GM18505 (cell line): Measurements from ENCODE around the gene WDR81.

Experiments used
- ATAC-seq: cut with Tn5 transposase; IDR thresholded peaks from one replicate; pipeline ENCODE4 v1.9.1; 2021; ENCODE audit not compliant: unreplicated experiment
- POLR2A ChIP-seq: IDR thresholded peaks from 4 replicates; pipeline ENCODE4 v1.6.1; 2011; ENCODE audit warnings: borderline replicate concordance; ENCODE audit not compliant: insufficient read depth, insufficient read length; ENCODE audit errors: extremely low read depth

WDR81 gene

DNA sequence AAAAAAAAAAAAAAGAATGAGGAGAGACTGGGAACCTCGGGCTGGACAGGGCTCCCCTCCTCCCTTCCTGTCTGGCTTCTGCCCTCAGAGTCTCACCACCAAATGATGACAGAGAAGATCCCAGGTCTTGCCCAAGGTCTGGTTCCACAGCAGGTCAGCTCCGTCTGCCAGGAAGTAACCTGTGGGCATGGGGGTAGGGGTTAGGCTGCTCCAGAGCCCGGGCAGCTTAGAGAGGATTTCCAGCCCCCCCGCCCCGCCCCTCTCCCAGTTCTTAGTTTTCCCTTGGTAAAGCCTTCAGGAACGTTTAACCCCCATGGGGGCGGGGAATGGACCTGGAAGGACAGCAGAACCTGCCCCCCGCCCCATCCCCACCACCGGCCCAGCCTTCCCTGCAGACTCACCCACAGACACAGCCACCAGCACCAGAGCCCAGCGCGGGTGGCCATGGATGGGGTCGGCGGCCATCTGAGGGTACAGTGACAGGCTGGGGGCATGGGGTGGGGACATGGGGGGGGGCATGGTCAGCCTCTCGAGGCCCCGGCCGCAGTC, 15.0 kb upstream of the WDR81 start:
- TF ChIP-seq POLR2A, result no peak
- ATAC-seq, result no peak

DNA sequence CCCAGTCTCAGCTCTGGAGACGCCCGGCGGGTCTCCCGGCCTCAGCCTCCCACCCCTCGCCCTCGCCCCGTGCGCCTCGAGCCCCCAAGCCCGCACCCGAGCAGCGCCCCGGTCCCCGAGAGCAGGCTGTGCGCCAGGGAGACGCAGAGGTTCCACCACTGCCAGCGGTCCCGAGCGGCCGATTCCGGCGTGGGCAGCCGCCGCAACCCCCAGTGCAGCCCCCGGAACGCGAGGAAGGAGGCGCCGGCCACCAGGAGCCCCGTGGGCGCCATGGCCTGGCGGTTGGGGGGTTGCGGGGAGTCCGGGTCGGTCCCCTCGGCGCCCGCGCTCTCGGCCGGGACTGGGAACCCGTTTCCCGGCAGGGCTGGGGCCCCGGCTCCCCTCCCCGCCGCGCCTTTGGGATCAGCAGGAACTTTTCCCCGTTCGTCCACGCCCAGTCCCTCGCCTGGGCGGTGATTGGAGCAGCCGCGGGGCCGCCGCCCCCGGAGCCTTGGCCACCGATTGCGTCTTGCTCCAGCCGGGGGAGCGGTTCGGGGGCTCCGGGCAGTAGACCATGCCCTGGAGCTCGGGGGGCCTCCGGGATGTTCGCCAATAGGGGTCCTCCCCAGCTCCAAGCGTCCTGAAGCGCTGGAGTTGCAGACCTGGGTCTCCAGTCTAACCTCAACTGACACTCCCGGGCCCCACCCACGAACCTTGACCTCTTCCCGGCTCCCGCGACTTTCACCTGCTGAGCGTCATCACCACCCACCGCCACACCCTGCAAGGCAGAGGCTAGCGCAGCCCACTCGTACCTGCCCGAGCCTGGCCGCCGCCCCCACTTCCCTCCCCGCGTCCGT, 14.3 kb upstream of the WDR81 start, which contains the start of gene TLCD2:
Gene TLCD2 (minus strand): TSS at position 407 of the 836 bp plus-strand sequence. CDS start 135 bp downstream, at position 272.
- no peak for TF ChIP-seq POLR2A
- no peak for ATAC-seq

- no peak for ATAC-seq
- TF ChIP-seq POLR2A, result no peak
Measured at GRCh38 chr17:1710807-1711553, 13.5 kb upstream of the WDR81 start.

DNA sequence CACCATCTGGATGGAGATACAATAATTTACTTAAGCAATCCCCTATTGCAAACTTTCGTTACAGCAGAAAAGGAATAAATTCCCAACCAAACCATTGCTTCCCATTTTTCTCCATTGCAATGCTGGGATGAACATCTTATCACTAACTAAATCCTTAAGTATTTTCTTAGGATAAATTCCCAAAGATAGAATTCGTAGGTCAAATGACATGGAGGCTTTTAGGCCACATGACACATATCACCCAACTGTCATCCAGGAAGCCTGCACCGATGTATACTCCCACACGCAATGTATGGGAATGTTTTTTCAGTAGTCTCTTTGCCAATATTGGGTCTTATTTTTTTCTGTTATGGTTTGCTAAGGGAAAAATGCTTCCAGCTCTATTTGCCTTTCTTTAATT, 12.7 kb upstream of the WDR81 start:
- no peak for TF ChIP-seq POLR2A
- ATAC-seq, result no peak

GRCh38 chr17:1712271-1712670, 12.2 kb upstream of the WDR81 start:
- no peak for TF ChIP-seq POLR2A
- ATAC-seq, result no peak

DNA sequence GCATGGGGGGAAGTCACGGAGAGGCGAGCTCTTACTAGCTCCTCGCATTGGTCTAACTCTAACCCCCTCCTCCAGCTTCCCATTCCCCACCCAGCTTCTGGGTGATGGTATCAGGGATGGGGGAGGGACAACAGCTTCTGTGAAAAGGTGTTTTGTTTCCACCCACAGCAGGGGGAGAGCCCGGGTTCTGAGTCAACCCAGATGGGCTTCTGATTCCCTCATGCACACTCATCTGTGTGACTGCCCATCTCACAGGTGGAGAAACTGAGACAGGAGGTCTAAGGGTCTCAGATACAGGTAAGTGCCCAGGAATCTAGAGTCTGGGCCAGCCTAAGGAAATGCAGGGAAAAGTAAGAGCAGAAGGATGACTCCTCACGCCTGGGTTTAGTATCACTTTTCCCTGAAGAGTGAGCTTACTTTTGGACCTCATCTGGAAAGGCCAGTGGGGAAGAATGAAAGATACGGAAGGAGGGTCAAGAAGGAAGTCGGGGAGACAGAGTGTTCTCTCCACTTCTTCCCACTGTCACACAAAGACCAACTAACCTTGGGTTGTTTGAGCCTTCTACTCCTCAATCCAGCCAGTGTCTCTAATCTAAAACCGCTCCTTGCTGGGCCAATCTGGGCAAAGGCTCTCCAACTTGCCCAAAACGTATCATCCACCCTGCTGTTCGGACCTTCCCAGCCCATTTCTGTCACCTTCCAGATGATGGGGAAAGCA, 11.2 kb upstream of the WDR81 start:
- TF ChIP-seq POLR2A, result no peak
- ATAC-seq, result no peak

DNA sequence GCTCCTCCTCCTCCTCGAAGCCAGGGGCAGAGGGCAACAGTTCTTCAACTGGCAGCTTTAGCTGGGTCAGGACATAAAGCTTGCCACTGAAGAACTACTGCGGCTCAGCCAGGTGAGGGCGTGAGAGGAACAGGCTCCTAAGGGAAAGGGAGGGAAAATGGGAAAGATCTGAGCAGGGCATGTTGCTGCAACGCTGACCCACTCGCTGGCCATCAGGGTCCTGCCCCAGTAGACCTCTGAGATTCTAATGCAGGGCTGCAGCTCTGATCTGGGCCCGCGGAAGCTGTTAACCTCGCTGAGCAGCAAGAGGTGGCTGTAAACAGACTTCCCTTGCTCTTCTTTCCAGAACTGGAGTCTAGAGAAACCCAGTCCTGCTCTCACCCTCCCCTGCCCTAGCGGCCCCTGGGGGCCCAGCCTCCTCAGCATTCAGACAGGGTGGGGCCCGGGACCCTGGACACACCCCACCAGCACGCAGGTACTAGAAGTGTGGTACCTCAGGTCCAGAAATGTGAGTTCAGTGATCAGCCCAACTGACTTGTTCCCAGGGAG, 10.6 kb upstream of the WDR81 start:
- no peak for ATAC-seq
- TF ChIP-seq POLR2A, result no peak

- no peak for ATAC-seq
- no peak for TF ChIP-seq POLR2A
Measured at GRCh38 chr17:1714427-1714979, 10.0 kb upstream of the WDR81 start.

DNA sequence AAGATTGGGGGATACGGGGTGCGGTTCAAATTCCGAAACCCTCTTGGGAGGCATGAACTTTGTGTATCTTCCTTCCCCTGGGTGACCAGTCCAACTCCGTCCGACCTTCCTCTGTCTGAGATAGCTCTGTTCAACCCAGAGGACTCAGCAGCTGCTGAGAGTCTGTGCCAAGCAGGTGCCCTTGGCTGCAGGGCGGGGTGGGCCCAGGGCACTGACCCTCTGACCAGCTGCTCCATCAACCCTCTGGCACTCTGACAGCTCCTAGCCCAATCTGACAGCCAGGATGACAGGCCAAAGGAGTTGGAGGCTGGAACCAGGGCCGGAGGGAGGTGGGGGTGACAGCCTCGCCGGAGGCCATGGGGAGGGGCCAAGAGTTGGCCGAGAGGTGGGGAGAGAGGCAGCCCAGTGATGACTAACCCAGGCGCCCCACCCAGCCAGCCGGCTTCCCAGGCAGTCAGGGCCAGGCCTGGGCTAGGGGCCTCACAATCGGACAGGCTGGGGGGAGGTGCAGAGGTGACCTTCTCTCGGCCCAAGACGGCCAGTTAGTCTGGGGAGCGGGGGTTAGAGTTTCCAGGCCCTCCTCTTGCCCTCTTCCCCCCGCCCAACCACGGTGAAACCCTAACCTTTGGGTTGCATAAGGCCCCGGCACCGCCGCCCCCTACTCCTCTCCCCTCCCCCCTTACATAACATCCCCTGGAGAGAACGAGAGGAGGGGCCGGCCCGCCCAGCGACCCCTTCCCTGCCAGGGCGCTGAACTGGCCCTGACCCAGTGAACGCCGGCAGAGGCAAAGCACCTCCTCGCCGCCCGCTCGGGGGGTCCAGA, 9.3 kb upstream of the WDR81 start:
- no peak for TF ChIP-seq POLR2A
- no peak for ATAC-seq

DNA sequence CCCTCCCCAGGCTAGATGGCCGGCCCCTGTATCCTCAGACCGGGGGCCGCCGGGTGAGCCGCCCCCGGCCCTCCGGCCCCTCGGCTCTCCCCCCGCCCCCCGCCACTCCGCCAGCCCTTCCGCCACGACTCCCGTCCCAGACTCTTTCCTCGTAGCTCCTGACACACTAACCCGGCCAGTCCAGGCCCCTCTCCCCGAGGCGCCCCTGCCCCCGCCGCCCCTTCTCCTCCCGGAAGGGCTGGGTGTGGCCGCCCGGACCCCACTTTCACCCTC, 8.8 kb upstream of the WDR81 start:
- peak; percentile 0 for ATAC-seq

DNA sequence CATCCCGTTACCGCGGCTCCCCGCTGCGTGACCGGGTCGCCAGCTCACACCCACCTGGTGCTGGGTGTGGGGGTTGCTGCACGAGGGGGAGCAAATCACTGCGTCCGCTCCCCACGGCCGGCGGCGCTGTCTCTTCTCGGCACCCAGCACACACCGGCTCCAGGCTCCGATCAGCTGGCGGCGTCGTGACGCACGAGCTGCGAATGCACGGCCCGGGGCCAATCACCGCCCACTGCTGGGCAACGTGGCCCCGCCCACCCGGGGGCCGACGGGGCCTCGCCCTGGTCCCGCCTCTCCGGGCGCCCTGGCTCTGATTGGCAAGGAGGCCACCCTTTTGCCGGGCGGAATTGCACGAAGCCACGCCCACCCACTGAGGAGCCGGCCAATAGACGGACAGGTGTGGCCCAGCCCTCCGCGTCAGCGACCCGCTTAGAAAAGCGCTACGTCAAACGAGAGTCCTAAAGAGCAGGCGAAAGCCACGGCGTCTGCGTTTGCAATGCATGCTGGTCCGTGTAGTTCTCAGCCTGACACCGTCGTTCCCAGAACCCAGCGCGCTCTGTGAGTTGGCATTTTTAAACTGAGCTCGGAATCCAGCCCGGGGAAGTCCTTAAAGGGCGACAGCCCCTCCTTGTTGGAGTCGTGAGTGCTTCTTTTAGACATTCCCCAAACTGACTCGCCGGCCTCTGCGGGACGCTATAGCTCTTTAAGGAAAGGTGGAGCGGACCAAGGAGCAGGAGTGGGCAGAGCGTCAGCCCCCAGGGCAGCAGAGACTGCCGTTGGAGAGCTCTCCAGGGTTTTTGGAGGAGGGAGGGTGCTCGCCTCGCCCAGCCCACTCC, 8.2 kb upstream of the WDR81 start:
- peak; percentile 95 for TF ChIP-seq POLR2A

More for the DNA sequence above, 8.8 kb upstream of the WDR81 start:
- no peak for TF ChIP-seq POLR2A

More for the DNA sequence above, 8.2 kb upstream of the WDR81 start:
- peak; percentile 83 for ATAC-seq
